Measurements from ENCODE around the gene TOM1. TPM values are rescaled to one million over a fixed set of nuclear protein-coding genes. Genes with fewer than 3 reads are reported as not detected.

TOM1 gene
- total and polyA plus RNA-seq, 2 of the 13 experiments (the other 11 are each of a cell fraction or from before 2014, with no cell fraction given), result 30.8 to 87.3 TPM

- TF ChIP-seq ZNF280B (CRISPR knock-in tag; IDR thresholded peaks at IDR 0.05; ENCODE audit: borderline replicate concordance) (no peak), NR2F2 (IDR thresholded peaks at IDR 0.05; ENCODE audit: borderline replicate concordance, low read depth) (peak; percentile 15; the same call in 1 of the 2 replicates), RNF219 (CRISPR knock-in tag; IDR thresholded peaks at IDR 0.05) (no peak), HDAC1 (CRISPR knock-in tag; IDR thresholded peaks at IDR 0.05) (no peak; the same call in 1 of the 2 replicates), MTA1 (CRISPR knock-in tag; IDR thresholded peaks at IDR 0.05; ENCODE audit: borderline replicate concordance) (peak; percentile 38; the same call in 1 of the 2 replicates), CBX1 (IDR thresholded peaks at IDR 0.05; ENCODE audit: low read depth) (no peak), TEAD2 (CRISPR knock-in tag; IDR thresholded peaks at IDR 0.05) (no peak), ZSCAN30 (CRISPR knock-in tag; IDR thresholded peaks at IDR 0.05) (no peak), DR1 (CRISPR knock-in tag; IDR thresholded peaks at IDR 0.05) (peak; percentile 13; the same call in 1 of the 2 replicates), NFE2L2 (IDR thresholded peaks at IDR 0.05; ENCODE audit: low read length) (no peak), DNMT1 (CRISPR knock-in tag; IDR thresholded peaks at IDR 0.05) (no peak), RBFOX2 (IDR thresholded peaks at IDR 0.05; ENCODE audit: low read depth, low read length) (peak; percentile 90), MLXIP (CRISPR knock-in tag; IDR thresholded peaks at IDR 0.05; ENCODE audit: borderline replicate concordance) (peak; percentile 92; the same call in 1 of the 2 replicates), MIER3 (CRISPR knock-in tag; IDR thresholded peaks at IDR 0.05; ENCODE audit: borderline replicate concordance) (no peak), ZNF569 (CRISPR knock-in tag; IDR thresholded peaks at IDR 0.05; ENCODE audit: borderline replicate concordance) (no peak), PAF1 (CRISPR knock-in tag; IDR thresholded peaks at IDR 0.05) (no peak), ZSCAN22 (CRISPR knock-in tag; IDR thresholded peaks at IDR 0.05) (no peak), CREB3 (CRISPR knock-in tag; IDR thresholded peaks at IDR 0.05) (0 out of 2 replicates have a peak, but pooled peaks have one; percentile 37), CENPX (CRISPR knock-in tag; IDR thresholded peaks at IDR 0.05) (no peak)
Measured at GRCh38 chr22:35257321-35258190, 42.1 kb upstream of the TOM1 start, which contains the start of gene HMGXB4 (continued).
